ENCODE measurements around the gene GOSR1.
A peak's percentile ranks its signal among the peaks of the same experiment; 100 is the strongest.
"Not testable (repeated sequence)": the region's sequence is repeated elsewhere in the genome, so short reads cannot be mapped to it uniquely, and the experiment has no call there.

GOSR1 gene

DNA sequence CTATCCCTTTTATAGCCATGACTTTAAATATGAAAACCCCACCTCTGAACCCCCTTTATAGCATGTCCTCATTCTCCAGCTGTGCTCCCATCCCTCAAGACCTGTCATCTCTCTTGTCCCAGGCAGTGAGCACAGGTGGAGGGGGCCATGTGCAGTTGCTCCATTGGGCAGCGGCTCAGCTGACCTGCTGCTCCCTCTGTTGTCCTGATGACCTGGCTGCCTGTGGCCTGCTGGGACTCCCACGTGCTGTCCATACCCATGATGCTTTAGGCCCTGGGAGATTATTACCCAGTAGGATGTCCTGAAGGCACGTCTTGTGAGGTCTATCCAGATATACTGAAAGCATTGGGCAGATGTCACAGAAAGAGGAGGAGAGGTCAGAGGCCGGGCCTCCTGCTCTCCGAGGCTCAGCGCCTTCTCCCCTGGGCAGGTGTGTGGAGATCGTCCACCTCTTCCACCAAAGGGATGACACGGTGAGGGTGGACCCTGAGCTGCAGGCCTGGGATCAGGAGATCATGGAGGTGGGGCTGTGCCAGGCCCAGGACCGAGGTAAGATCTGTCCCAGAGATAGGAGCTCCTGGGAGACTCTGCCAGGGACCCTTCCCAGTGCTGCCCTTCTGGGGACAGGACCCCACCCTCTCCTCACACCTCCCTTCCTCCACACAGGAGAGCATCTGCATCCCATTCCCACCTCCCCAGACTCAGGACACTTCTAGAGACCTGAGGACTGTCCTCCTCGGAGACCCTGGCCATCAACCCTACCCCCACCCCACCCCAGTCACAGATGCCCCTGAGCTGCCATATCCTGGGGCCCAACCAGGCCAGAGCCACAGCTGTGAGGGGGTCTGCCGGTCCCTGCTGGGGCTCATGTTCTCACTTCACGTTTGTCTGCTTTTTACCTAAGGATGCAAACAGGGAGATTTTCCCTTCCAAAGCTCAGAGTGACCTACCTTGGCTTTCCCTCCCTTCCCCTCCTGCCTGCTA, 58.0 kb downstream of the GOSR1 start:
- no peak for DNase-seq
- in situ Hi-C loops (cut with HindIII; ENCODE audit: low pct_ligation_motif_present, low pct_unique_long_range_greater_than_20kb, low sequenced_read_pairs) = no loop called here

DNA sequence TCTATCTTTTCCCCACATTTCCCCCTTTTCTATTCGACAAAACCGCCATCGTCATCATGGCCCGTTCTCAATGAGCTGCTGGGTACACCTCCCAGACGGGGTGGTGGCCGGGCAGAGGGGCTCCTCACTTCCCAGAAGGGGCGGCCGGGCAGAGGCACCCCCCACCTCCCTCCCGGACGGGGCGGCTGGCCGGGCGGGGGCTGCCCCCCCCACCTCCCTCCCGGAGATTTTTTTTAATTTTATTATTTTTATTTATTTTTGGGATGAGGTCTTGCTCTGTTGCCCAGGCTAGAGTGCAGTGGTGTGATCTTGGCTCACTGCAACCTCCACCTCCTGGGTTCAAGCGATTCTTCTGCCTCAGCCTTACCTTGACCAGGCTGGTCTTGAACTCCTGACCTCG, 59.6 kb downstream of the GOSR1 start:
- in situ Hi-C loops (cut with HindIII; ENCODE audit: low pct_ligation_motif_present, low pct_unique_long_range_greater_than_20kb, low sequenced_read_pairs) = not testable (repeated sequence)

GRCh38 chr17:30537667-30538066, 60.5 kb downstream of the GOSR1 start:
- in situ Hi-C loops (cut with HindIII; ENCODE audit: low pct_ligation_motif_present, low pct_unique_long_range_greater_than_20kb, low sequenced_read_pairs); DNase-seq: not testable (repeated sequence)

More for the DNA sequence above, 59.6 kb downstream of the GOSR1 start:
- DNase-seq = not testable (repeated sequence)

GRCh38 chr17:30541802-30542201, 64.6 kb downstream of the GOSR1 start:
- DNase-seq = no peak
- in situ Hi-C loops (cut with HindIII; ENCODE audit: low pct_ligation_motif_present, low pct_unique_long_range_greater_than_20kb, low sequenced_read_pairs) = no loop called here

- no peak for DNase-seq
- in situ Hi-C loops (cut with HindIII; ENCODE audit: low pct_ligation_motif_present, low pct_unique_long_range_greater_than_20kb, low sequenced_read_pairs) = no loop called here
Observed at GRCh38 chr17:30543456-30543855, 66.2 kb downstream of the GOSR1 start.

DNA sequence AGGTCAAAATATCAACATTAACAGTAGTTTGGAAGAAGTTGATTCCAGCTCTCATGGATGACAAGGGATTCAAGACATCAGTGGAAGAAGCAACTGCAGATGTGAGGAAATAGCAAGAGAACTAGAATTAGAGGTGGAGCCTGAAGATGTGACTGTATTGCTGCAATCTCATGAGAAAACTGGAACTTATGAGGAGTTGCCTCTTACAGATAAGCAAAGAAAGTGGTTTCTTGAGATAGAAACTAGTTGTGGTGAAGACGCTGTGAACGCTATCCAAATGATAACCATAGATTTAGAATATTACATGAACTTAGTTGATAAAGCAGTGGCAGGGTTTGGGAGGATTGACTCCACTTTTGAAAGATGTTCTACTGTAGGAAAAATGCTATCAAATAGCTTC, 67.8 kb downstream of the GOSR1 start:
- no peak for DNase-seq
- in situ Hi-C loops (cut with HindIII; ENCODE audit: low pct_ligation_motif_present, low pct_unique_long_range_greater_than_20kb, low sequenced_read_pairs) = no loop called here

DNA sequence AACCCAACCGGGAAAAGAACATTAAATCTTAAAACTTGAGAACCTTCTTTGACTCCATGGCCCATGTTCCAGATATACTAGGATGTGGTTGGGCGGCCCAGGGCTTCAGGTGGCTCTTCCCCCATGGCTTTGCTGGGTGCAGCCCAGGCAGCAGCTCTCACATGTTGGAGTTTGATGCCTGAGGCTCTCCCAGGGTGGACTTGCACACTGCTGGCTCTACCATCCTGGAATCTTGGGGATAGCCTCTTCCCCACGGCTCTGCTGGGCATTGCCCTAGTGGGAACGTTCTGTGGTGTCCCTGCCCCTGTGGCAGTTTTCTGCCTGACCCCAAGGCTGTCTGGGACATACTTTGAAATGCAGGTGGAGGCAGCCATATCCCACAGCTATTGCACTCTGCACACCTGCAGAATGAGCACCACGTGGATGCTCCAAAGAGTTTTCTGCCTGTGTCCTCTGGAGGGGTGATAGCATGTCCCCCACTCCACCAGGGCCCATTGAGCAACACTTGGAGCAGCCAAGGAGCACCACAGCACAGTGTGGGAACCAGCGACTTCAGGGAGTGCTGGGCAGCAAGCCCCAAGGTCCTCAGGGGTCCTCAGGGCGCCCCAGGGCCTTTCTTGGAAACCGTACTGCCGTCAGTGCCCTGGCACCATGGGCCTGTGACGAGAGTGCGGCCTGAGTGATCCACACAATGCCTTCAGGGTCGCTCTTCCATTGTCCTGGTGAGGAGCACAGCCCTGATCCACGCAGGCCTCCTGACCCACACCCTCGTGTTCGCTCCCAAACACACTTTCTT, 70.8 kb downstream of the GOSR1 start:
- in situ Hi-C loops (cut with HindIII; ENCODE audit: low pct_ligation_motif_present, low pct_unique_long_range_greater_than_20kb, low sequenced_read_pairs) = no loop called here
- DNase-seq = no peak

- DNase-seq; in situ Hi-C loops (cut with HindIII; ENCODE audit: low pct_ligation_motif_present, low pct_unique_long_range_greater_than_20kb, low sequenced_read_pairs): not testable (repeated sequence)
Observed at GRCh38 chr17:30549181-30549580, 72.0 kb downstream of the GOSR1 start.

DNA sequence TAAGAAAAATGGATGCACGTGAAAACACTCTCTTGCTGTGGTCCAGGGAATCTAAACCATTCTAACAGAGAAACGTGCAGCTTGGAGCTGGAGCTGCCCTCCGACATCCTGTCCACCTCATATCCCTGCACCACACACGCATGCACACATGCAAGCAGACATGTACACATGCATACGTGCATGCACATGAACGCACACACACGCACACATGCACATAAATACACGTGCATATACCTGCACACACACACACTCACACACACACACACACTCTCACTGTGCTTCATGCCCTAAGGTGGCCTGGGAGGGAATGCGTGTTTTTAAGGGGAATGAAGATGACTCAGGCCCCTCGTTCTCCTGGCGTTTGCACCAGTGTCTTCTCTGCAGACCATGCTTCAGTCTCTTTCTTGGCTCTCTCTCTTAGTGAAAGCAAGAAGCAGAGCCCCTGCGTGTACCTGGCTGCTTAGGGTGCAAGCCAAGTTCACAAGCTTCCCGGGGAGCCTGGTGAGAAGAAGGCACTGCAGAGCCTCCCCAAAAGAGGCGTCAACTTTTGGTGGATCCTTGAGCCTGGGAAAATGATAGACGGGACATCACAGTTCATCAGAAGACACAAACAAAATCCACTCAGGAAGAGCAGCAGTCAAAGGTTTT, 72.8 kb downstream of the GOSR1 start:
- in situ Hi-C loops (cut with HindIII; ENCODE audit: low pct_ligation_motif_present, low pct_unique_long_range_greater_than_20kb, low sequenced_read_pairs) = no loop called here
- DNase-seq = no peak

DNA sequence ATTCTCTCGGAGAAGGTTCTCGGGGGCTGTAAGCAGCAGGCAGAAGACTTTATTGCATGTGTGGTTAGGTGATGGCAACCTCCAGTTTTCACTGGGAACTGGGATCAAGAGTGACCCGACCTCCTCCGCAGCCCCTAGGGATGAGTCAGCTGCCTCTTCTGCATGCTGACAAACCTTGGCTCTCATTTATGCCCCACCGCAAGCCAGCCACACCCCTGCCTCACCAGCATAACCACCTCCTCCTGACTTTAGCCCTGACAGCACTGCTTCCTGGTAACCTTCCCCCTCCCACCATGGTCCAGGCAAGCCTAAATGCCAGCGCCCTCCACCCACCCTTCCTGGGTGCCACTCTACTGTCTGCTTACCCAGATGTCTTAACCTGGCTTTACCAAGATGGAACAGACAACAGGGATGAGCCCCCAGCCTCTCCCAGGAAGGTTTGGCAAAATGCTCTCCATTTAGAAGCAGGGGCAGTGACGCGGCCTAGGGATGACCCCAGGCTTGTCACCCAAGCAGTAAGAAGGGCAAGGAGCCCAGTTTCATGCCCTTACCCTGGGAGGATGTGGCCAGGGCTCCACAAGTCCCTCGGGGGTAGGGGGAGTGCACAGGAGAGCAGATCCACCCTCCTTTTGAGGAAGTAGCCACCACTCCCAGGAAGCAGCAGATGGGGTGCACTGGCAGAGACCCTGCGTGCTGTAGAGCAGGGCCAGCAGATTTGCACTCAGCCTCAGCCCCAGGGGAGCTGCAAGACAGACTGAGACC, 73.5 kb downstream of the GOSR1 start:
- in situ Hi-C loops (cut with HindIII; ENCODE audit: low pct_ligation_motif_present, low pct_unique_long_range_greater_than_20kb, low sequenced_read_pairs) = no loop called here
- DNase-seq = no peak

- in situ Hi-C loops (cut with HindIII; ENCODE audit: low pct_ligation_motif_present, low pct_unique_long_range_greater_than_20kb, low sequenced_read_pairs); DNase-seq: not testable (repeated sequence)
Observed at GRCh38 chr17:30551274-30551995, 74.2 kb downstream of the GOSR1 start.

- in situ Hi-C loops (cut with HindIII; ENCODE audit: low pct_ligation_motif_present, low pct_unique_long_range_greater_than_20kb, low sequenced_read_pairs) = no loop called here
- no peak for DNase-seq
Observed at GRCh38 chr17:30551996-30552339, 74.8 kb downstream of the GOSR1 start.

DNA sequence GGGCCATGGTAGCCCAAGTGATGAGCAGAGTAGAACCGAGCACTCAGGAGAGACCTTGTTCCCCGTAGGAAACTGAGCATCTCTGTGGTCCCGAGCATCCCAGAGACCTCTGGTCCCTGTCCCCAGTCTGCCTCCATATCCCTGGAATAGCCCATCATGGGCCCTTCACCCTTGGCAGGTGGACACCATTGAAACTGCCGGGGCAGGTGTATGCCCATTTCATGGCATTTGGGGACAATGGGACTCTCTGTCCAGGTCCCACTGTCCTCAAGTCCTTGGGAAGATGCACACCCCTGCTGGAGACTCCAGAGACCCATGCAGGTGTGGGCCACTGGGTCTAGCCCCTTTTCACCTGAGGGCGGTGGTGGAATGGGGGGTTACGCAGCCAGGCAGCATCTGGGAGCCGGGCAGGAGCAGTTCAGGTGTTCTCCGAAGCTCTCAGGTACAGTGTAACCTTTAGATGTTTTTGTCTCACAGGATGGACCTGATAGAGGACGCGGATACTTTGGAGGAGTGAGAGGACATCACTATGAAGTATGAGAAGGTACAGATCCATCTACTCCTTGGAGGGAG, 75.9 kb downstream of the GOSR1 start:
- DNase-seq = no peak
- in situ Hi-C loops (cut with HindIII; ENCODE audit: low pct_ligation_motif_present, low pct_unique_long_range_greater_than_20kb, low sequenced_read_pairs) = no loop called here

DNA sequence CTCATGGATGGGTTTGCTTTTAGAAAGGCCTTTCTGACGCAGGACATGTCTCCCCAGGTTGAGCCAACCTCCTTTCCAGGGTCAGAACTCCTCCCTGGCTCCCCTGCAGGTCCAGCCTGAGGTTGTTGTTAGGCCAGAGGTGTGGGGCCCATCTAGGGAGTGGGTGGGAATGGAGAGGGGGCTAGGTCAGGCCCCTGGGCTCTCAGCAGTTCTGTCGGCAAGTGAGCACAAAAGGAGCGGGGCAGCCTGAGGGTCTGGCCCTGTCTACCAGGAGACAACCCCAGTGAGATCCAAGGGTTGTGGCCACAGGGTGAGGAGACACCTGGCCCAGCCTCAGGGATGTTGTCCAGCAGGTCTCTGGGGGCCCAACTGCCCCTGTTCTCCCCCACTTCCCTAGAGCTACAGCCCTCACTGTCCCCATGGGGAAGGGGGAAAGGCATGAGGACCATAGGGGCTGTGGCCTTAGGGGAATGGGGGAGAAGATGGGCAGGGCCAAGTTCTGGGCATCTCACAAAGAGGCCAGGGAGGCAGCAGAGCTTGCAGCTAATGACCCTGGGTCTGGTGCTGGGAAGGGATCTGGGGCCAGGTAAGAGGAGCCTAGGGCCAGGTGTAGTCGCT, 76.7 kb downstream of the GOSR1 start:
- in situ Hi-C loops (cut with HindIII; ENCODE audit: low pct_ligation_motif_present, low pct_unique_long_range_greater_than_20kb, low sequenced_read_pairs); DNase-seq: not testable (repeated sequence)

DNA sequence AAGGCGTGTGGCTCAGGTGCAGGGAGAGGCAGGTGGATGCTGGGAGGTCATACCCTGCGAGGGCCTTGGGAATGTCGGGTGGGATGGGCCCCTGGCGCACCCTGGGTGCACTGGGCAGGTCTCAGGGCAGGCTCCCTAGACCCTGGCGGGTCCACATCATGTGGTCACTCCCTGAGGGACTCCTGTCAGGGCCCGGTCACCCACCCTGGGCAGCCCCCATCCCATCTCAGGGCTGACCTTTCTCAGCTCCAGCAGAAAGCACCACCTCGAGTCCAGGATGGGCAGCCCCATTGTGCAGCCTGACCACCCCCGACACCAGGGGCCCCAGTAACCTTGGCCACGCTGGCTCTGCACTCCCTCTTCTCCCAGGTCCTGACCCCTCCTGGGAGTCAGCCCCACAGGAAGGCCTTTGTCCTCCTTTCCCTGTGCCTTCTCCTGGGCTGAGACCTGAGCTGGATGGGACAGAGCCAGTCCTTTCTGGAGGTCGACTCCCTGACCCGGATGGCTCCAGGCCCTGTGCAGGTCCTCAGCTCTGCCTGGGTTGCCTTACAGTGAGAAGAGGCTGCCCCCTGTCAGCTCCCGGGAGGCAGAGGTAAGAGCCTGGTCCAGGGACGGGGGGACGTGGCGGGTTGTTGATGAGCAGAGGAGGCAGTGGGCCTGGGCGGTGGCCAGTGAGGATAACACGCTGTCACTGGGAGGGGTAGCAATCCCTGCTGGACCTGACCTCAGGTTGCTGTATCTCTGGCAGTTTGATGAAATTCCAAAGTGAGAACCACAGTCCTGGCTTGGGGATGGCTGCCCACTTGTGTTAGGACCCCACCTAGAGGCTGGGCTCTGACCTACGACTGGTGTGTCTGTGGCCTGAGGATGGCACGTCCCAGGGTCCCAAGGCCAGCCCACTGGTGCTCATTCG, 77.9 kb downstream of the GOSR1 start:
- peak; percentile 49 for DNase-seq
- in situ Hi-C loops (cut with HindIII; ENCODE audit: low pct_ligation_motif_present, low pct_unique_long_range_greater_than_20kb, low sequenced_read_pairs) = no loop called here

DNA sequence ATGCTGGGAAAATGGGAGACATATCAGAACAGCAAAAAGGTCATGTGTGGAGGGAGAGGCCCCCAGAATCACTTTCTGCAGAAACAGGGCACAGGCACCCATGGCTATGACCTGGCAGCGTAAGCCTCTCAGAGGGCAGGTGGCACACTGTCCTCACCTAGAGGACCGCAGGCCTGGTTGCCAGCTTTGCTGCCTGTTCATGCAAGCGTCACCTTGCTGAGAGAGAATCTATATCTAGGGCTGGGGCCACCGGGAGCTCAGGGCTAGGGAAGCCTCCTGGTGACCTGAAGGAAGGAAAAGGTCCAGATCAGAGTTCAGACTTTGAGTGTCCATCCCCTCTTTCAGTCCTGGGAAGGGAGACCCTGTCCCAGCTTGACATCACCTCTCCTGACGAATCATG, 78.7 kb downstream of the GOSR1 start:
- in situ Hi-C loops (cut with HindIII; ENCODE audit: low pct_ligation_motif_present, low pct_unique_long_range_greater_than_20kb, low sequenced_read_pairs) = no loop called here
- no peak for DNase-seq

Data from ACHN (cell line).